Measurements from ENCODE around the gene PALM2AKAP2.

- no peak for TF ChIP-seq CTCF (IDR thresholded peaks at IDR 0.05 in 2 of 3, conservative IDR thresholded peaks at IDR 0.05 in 1 of 3; ENCODE audit: control insufficient read depth in 2 of 3, extremely low read depth in 1 of 3, insufficient read depth in 1 of 3, low read depth in 3 of 3, low read length in 3 of 3)
- no peak for TF ChIP-seq HDAC6 (IDR thresholded peaks at IDR 0.05; ENCODE audit: unreplicated experiment)
- TF ChIP-seq RCOR1 (conservative IDR thresholded peaks at IDR 0.05; ENCODE audit: low read depth, low read length) = no peak
- TF ChIP-seq, protein P1, sequence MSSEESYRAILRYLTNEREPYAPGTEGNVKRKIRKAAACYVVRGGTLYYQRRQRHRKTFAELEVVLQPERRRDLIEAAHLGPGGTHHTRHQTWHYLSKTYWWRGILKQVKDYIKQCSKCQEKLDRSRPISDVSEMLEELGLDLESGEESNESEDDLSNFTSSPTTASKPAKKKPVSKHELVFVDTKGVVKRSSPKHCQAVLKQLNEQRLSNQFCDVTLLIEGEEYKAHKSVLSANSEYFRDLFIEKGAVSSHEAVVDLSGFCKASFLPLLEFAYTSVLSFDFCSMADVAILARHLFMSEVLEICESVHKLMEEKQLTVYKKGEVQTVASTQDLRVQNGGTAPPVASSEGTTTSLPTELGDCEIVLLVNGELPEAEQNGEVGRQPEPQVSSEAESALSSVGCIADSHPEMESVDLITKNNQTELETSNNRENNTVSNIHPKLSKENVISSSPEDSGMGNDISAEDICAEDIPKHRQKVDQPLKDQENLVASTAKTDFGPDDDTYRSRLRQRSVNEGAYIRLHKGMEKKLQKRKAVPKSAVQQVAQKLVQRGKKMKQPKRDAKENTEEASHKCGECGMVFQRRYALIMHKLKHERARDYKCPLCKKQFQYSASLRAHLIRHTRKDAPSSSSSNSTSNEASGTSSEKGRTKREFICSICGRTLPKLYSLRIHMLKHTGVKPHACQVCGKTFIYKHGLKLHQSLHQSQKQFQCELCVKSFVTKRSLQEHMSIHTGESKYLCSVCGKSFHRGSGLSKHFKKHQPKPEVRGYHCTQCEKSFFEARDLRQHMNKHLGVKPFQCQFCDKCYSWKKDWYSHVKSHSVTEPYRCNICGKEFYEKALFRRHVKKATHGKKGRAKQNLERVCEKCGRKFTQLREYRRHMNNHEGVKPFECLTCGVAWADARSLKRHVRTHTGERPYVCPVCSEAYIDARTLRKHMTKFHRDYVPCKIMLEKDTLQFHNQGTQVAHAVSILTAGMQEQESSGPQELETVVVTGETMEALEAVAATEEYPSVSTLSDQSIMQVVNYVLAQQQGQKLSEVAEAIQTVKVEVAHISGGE (CRISPR knock-in tag; IDR thresholded peaks at IDR 0.05) = no peak
- TF ChIP-seq CHD1 (IDR thresholded peaks at IDR 0.05; ENCODE audit: low read depth, low read length) = no peak
- TF ChIP-seq SRF (IDR thresholded peaks at IDR 0.05; ENCODE audit: low read depth in 2 of 2, low read length in 2 of 2) = no peak
- TF ChIP-seq, protein P2, sequence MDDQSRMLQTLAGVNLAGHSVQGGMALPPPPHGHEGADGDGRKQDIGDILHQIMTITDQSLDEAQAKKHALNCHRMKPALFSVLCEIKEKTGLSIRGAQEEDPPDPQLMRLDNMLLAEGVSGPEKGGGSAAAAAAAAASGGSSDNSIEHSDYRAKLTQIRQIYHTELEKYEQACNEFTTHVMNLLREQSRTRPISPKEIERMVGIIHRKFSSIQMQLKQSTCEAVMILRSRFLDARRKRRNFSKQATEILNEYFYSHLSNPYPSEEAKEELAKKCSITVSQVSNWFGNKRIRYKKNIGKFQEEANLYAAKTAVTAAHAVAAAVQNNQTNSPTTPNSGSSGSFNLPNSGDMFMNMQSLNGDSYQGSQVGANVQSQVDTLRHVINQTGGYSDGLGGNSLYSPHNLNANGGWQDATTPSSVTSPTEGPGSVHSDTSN (IDR thresholded peaks at IDR 0.05; ENCODE audit: insufficient replicate concordance, low read depth, low read length) = no peak
- no peak for TF ChIP-seq ATF3 (IDR thresholded peaks at IDR 0.05; ENCODE audit: borderline replicate concordance, extremely low read depth, low read depth, low read length)
These were observed 36.3 kb upstream of the PALM2AKAP2 start for GRCh38 chr9:109743696-109744095.
